GM19463 (cell line): Measurements from ENCODE around the gene SLC35E2B.
"Not testable (repeated sequence)": the region's sequence is repeated elsewhere in the genome, so short reads cannot be mapped to it uniquely, and the experiment has no call there.

ENCODE experiments used
- ATAC-seq: cut with Tn5 transposase; IDR thresholded peaks from one replicate; pipeline ENCODE4 v1.9.1; 2021; ENCODE audit warnings: mild to moderate bottlenecking, moderate library complexity; ENCODE audit not compliant: unreplicated experiment

Gene SLC35E2B

GRCh38 chr1:1647567-1648241 is 44.9 kb downstream of the SLC35E2B start:
- not testable (repeated sequence) for ATAC-seq

DNA sequence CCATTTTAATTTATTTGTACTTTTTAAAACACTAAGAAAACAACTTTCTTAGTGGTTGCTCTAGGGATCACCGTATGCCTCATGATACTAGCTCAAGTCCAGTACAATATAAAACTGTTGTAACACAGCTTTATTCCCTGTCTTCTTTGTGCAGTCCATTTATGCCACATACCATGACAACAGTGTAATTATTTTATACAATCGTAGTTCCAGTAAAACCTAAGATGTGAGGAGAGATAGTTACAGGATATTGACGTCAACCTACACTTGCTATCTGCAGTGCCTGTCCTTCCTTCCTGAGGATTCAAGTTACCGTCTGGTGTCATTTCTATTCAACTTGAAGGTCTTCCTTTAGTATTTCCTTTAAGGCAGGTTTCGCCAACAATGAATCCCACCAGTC is 46.3 kb downstream of the SLC35E2B start:
- ATAC-seq = not testable (repeated sequence)

- not testable (repeated sequence) for ATAC-seq
Observed at GRCh38 chr1:1640711-1641461, 51.7 kb downstream of the SLC35E2B start.

GRCh38 chr1:1640081-1640480 is 52.5 kb downstream of the SLC35E2B start:
- not testable (repeated sequence) for ATAC-seq

GRCh38 chr1:1639368-1639767 is 53.2 kb downstream of the SLC35E2B start:
- ATAC-seq = not testable (repeated sequence)

DNA sequence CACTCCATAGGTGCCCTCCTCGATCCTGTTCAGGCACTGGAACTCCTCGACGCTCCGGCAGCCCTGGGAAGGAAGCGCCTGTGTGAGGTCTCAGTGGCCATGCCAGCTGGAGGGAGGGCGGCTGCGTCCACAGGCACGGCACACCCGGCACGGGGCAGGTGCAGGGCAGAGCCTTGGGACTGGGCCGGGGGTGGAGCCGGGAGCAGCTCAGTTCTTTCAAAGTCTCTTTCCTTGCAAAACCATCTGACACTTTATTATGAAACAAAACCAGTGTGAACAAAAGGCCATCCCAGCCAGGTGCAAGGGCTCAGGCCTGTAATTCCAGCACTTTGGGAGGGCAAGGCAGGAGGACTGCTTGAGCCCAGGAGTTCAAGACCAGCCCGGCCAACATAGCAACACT is 54.1 kb downstream of the SLC35E2B start:
- not testable (repeated sequence) for ATAC-seq

DNA sequence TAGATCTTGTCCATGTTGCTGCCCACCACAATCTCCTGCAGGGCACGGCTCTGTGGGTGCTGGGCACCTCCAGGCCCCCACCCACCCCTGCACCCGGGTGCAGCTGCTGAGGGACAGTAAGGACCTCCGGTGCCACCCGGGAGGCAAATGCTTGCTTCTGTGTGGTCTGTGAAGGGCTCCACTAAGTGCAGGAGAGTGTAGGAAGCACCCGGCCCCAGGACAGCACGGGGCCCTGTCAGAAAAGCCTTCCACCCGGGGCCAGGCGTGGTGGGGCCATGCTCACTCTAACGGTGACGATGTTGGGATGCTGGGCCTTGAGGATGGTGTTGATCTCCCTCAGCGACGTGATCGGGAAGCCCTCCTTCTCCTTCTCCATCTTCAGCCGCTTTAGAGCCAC is 55.1 kb downstream of the SLC35E2B start:
- ATAC-seq = not testable (repeated sequence)

DNA sequence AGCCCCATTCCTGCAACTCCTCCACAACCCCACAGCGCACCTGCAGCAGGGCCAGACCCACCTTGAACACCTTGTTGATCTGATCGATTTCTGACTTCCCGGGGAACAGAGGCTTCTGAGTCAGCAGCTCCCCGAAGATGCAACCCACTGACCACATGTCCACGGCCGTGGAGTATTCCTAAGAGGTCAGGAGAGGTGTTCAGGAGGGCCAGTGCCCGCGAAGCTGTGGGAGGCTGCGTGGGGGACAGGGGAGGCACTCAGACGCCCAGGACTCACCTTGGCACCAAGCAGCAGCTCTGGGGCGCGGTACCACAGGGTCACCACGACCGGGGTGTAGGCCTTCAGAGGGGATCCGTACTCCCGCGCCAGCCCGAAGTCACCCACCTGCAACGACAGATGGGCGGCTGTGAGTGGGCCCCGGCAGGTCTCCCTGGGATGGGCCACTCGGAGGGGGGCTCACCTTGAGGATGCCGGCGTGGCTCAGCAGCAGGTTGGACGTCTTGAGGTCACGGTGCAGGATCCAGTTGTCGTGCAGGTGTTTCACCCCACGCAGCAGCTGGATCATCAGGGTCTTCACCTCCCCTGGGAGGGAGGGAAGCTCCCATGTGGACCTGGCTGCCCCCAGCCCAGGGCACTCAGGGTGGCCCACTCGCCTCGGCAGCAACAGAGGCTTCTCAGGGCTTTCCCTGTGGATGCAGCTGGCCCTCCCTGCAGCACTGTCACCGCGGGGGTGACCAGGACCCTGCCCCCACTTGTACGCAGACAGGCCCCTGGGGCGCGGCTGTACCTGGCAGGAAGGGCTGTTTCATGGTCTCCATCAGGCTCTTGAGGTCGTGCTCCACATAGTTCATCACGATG is 55.7 kb downstream of the SLC35E2B start:
- not testable (repeated sequence) for ATAC-seq

DNA sequence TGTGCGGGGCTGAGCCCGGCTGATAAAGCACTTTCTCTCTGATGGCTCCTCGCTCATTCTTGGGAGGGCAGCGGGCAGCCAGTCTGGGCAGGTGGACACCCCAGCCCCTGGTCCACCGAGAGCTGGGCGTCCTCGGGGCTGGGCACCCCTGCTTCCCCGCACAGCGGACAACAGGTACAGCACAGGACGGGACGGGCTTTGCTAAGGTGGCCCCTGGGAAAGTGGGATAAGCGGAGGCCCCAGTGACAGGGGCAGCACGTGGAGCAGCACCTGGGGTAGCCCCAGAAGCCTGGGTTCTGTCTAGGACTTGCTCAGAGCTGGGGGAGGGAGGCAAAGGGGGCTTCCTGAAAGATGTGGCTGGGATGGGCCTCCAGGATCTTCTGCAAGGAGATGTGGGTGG is 58.0 kb downstream of the SLC35E2B start:
- not testable (repeated sequence) for ATAC-seq

DNA sequence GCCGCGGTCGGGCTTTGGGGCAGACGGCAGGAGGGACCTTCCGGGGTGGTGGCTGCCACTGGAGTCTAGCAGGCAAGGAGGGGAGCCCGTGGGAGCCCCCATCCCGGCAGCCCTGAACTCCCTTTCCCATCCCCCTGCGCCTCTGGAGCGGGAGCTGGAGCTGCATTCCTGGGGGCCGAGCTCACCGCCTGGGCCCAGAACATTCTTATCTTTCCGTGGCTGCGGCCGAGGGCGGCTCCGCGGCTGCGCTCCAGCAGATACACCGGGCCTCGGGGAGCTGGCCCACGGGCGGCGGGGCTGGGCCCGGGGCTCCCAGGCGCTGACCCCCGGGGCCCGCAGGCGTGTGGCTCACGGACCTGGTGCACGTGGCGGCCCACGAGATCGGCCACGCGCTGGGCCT is 59.2 kb downstream of the SLC35E2B start:
- not testable (repeated sequence) for ATAC-seq

- no peak for ATAC-seq
Observed at GRCh38 chr1:1631782-1632420, 60.7 kb downstream of the SLC35E2B start, which contains the start of gene MMP23B. Gene MMP23B (plus strand): TSS chr1:1632173. CDS start chr1:1632219, 46 bp downstream.

DNA sequence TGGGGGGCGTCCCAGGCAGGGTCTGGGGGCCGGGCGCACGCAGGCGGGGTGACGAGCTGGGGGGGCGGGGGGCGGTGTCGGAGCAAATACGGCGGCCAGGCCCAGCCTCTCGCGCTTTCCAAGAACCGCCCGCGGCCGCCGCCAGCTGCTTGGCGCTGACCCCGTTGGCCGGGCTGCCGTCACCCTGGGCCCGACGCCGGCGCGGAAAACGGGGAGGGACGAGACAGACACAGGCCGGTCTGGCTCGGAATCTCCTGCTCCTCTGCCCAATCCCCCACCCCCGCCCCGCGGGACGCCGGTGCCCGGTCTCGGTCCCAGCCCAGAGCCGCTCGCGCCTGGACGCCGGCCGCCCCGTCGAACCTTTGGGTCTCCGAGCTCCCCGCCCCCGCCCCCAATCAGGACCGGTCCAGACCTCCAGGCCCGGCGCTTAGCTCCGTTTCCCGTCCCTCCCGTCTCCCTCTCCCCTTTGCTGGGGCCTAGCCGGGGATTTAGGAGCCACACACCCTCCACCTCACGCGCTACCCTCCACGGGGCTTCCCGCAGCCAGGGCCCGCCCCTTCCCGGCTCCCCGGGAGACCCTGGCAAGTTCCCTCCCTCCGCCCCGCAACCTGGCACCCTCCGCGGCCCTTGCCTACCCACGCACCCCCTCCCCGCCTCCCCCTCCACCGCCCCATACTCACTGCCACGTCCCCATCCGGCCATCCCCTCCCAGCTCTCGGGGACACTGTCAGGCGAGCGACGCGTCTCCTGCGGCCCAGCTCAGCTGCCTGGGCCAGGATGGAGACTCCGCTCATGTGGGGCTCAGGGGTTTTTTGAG is 61.4 kb downstream of the SLC35E2B start:
- no peak for ATAC-seq

- ATAC-seq = peak; percentile 57
Observed at GRCh38 chr1:1630191-1630964, 62.2 kb downstream of the SLC35E2B start.

DNA sequence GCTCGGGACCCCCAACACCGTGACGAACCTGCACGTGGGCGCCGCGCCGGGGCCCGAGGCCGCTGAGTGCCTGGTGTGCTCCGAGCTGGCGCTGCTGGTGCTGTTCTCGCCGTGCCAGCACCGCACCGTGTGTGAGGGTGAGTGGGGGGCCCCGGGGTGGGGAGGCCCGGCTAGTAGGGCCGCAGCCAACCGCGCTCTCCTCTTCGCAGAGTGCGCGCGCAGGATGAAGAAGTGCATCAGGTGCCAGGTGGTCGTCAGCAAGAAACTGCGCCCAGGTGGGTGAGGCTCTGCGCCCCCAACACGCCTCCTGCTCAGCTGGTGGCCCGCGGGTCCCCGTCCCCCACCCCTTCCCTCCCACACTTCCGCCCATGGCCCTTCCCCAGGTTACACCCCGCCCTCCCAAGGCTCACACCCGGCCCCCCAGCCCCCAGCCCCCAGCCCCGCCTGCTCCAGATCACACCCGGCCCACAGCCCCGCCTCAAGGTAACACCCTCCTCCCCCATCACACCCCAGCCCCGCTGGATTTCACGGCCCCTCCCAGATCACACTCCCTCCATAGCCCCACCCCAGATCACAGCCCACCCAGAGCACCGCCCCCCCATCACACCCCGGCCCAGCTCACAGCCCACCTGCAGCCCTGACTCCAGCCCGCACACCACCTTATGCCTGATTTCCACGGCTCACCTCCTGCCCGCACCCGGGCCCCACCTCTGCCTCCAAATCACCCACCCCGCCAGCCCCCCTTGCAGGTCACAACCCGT is 63.0 kb downstream of the SLC35E2B start:
- ATAC-seq = no peak

GRCh38 chr1:1628754-1629429 is 63.7 kb downstream of the SLC35E2B start:
- no peak for ATAC-seq

- ATAC-seq = no peak
Observed at GRCh38 chr1:1627829-1628753, 64.5 kb downstream of the SLC35E2B start.
